Measurements from ENCODE around the gene NOL9. TPM values are rescaled to one million over a fixed set of nuclear protein-coding genes. Genes with fewer than 3 reads are reported as not detected.

The NOL9 gene
- total RNA-seq, 5 donors from 2014 or later (not counting 1 experiment from before 2014, with no cell fraction given) = 48.6 to 66.6 (median 58.7) TPM

DNA sequence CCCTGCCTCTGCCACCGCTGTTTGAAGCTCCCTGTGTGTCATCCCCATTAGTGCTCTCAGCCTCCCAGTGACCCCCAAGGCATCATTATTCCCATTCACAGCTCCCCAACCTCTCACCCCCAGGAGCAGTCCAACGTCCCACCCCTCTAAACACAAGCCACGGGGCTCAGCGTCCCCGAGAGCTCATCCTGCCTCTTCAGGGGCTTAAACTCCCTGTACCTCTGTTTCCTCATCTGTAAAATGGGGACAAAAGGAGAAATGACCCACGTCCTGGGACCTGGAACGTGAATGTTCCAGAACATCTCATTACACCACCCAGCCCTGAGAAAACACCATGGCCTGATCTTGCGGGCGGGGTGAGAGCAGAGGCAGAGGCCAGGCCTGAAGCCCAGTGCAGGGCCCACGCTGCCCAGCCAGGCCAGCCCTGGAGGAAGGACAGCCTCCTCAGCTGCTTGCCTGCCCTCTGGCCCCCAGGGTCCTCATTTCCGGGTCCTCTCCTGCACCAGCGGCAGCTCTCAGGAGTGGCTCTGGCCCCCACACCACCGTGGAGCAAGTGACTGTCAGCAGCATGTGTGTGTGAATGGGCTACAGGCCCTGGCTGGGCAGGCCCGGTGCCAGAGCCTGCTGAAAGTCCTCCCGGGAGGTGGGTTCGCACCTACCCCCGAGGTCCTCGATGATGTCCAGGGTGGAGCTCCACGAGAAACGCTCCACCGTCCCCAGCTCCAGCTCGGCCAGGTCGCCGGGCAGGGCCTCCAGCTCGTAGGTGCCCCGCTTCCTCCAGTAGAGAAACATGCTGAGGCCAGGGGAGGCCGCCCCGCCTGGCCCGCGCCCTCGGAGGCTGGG, 48.7 kb downstream of the NOL9 start:
- Mint-ChIP-seq H3K4me1 (no peaks in the 10 kb centered on the region), H3K27me3 (peaks cover 6 to 11% of the 10 kb centered on the region in 2 donors), H3K27ac (no peak overlapping the region), H3K9me3 (no peaks in the 10 kb centered on the region), H3K36me3 (no peaks in the 10 kb centered on the region), H3K4me3 (no peak overlapping the region)
- CTCF ChIA-PET = no interaction called here
- DNase-seq (no peak), ATAC-seq (replicated peaks in 1 of 4) (no peak)
- POLR2A ChIA-PET = no interaction called here
- Histone ChIP-seq H3K36me3 (ENCODE audit: control insufficient read depth in 2 of 2, extremely low read depth in 1 of 2, insufficient read depth in 1 of 2, low read length in 1 of 2) (no peaks in the 10 kb centered on the region), H3K27ac (ENCODE audit: low read length) (no peak overlapping the region), H3K27me3 (replicated peaks in 1 of 2; ENCODE audit: control insufficient read depth in 2 of 2, extremely low read depth in 1 of 2, insufficient read depth in 2 of 2, low read length in 1 of 2) (peaks cover 0 to 62% of the 10 kb centered on the region in 2 experiments), H3K9me3 (no peaks in the 10 kb centered on the region), H3K4me3 (ENCODE audit: control insufficient read depth in 1 of 2, extremely low read depth in 1 of 2, low read length in 1 of 2) (no peak overlapping the region), H3K4me1 (ENCODE audit: control insufficient read depth in 1 of 2, extremely low read depth in 1 of 2, insufficient read depth in 2 of 2, low read length in 2 of 2) (no peaks in the 10 kb centered on the region)
- WGBS (ENCODE audit: insufficient coverage) = 85% methylated on average over 27 of the region's 31 CpGs

GRCh38 chr1:6504887-6505286, 49.4 kb downstream of the NOL9 start:
- no peak for ATAC-seq (replicated peaks in 1 of 4)
- WGBS (ENCODE audit: insufficient coverage) = 81% methylated on average over 15 of the region's 15 CpGs
- H3K4me1 ChIP-seq (ENCODE audit: control insufficient read depth in 1 of 2, extremely low read depth in 1 of 2, insufficient read depth in 2 of 2, low read length in 2 of 2) = no peaks in the 10 kb centered on the region
- H3K9me3 Mint-ChIP-seq = no peaks in the 10 kb centered on the region
- ChIA-PET POLR2A (no interaction called here), CTCF (no interaction called here)
- no peak overlapping the region for H3K4me3 Mint-ChIP-seq
- DNase-seq = no peak
- no peaks in the 10 kb centered on the region for H3K36me3 Mint-ChIP-seq
- no peaks in the 10 kb centered on the region for H3K9me3 ChIP-seq
- H3K27ac ChIP-seq (ENCODE audit: low read length) = no peak overlapping the region
- no peak overlapping the region for H3K4me3 ChIP-seq (ENCODE audit: control insufficient read depth in 1 of 2, extremely low read depth in 1 of 2, low read length in 1 of 2)
- peaks cover 6 to 11% of the 10 kb centered on the region in 2 donors for H3K27me3 Mint-ChIP-seq
- H3K4me1 Mint-ChIP-seq = no peaks in the 10 kb centered on the region
- no peaks in the 10 kb centered on the region for H3K36me3 ChIP-seq (ENCODE audit: control insufficient read depth in 2 of 2, extremely low read depth in 1 of 2, insufficient read depth in 1 of 2, low read length in 1 of 2)
- no peak overlapping the region for H3K27ac Mint-ChIP-seq
- H3K27me3 ChIP-seq (replicated peaks in 1 of 2; ENCODE audit: control insufficient read depth in 2 of 2, extremely low read depth in 1 of 2, insufficient read depth in 2 of 2, low read length in 1 of 2) = peaks cover 0 to 62% of the 10 kb centered on the region in 2 experiments

DNA sequence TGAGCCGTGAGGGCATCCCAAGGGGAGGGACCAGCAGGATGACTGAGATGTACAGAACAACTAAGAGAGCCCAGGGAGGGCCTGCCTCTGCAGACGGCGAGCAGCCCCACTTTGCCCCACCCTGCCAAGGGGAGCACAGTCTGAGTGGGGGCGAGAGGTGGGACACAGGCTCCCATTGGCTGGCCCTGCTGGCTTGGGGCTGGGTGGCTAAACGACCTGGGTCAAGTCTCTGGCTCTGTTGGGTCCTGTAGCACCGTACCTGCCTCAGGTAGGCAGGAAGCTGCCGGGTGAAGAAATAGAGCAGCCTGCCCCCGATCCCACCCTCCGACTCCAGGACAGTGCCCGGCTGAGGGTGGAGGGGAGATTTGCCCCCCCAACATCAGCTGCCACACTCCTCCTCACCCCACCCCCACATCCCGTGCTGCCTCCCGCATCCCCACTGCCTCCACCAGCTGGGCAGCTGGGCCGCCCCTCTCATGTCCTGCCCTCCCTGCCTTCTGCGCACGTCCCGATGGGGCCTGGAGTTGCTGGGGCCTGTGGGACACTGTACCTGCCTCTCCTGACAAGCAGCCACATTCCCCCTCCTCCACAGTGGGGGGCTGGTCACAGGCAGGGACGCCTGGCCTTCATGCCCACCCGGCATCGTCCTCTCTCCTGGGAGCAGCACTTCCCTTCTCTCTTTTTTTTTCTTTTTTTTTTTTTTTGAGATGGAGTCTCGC, 50.3 kb downstream of the NOL9 start:
- POLR2A ChIA-PET = no interaction called here
- Histone ChIP-seq H3K27me3 (replicated peaks in 1 of 2; ENCODE audit: control insufficient read depth in 2 of 2, extremely low read depth in 1 of 2, insufficient read depth in 2 of 2, low read length in 1 of 2) (peaks cover 0 to 57% of the 10 kb centered on the region in 2 experiments), H3K4me3 (ENCODE audit: control insufficient read depth in 1 of 2, extremely low read depth in 1 of 2, low read length in 1 of 2) (no peak overlapping the region), H3K36me3 (ENCODE audit: control insufficient read depth in 2 of 2, extremely low read depth in 1 of 2, insufficient read depth in 1 of 2, low read length in 1 of 2) (no peaks in the 10 kb centered on the region), H3K27ac (ENCODE audit: low read length) (no peak overlapping the region), H3K9me3 (no peaks in the 10 kb centered on the region), H3K4me1 (ENCODE audit: control insufficient read depth in 1 of 2, extremely low read depth in 1 of 2, insufficient read depth in 2 of 2, low read length in 2 of 2) (no peaks in the 10 kb centered on the region)
- DNase-seq (no peak), ATAC-seq (replicated peaks in 1 of 4) (no peak)
- no peaks in the 10 kb centered on the region for H3K9me3 Mint-ChIP-seq
- CTCF ChIA-PET = no interaction called here
- no peaks in the 10 kb centered on the region for H3K36me3 Mint-ChIP-seq
- peaks cover 0 to 2% (median 0%) of the 10 kb centered on the region in 3 donors for H3K4me1 Mint-ChIP-seq
- H3K4me3 Mint-ChIP-seq = no peak overlapping the region
- WGBS (ENCODE audit: insufficient coverage) = 73% methylated on average over 8 of the region's 20 CpGs
- peaks cover 6 to 11% of the 10 kb centered on the region in 2 donors for H3K27me3 Mint-ChIP-seq
- no peak overlapping the region for H3K27ac Mint-ChIP-seq

DNA sequence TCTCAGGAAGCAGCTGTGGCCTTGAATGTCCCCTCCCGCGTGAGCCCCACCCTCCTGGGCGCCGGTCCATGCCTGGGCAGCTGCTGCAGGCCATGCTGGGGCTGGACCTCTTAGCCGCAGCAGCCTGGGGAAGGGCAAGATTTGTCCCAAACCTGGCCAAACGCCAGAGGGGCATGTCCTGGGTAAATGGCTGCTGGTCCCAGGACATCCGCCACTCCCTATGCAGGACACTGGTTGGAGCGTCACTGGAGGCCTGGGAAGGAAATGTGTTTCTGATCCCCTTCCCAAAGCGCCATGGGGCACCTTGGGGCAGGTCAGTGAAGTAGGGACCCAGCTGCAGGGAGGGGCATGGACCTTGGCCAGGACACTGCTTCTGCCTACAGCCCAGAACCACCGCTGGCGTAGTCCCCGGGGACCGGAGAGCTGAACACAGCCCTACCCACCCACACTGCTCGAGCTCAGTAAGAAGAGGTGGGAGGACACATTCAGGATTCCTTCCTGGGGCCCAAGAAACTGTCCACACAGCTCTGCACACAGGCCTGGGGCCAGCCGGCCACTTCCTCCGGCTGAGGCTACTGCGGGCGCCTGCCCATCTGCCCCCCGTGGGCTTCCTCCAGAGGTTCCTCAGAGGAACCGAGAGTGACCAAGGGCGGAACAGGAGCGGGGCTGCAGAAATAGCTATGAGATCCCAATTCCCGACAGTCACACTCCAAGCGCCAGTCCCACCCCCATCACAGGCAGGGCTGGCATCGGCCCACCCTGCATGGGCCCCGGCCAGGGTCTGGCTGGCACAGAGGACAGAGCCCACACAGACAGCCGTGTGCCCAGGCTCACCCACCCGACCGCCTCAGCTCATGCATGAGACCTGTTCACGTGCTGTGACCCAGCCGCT, 52.1 kb downstream of the NOL9 start:
- Histone ChIP-seq H3K4me3 (ENCODE audit: control insufficient read depth in 1 of 2, extremely low read depth in 1 of 2, low read length in 1 of 2) (no peak overlapping the region), H3K9me3 (no peaks in the 10 kb centered on the region), H3K36me3 (ENCODE audit: control insufficient read depth in 2 of 2, extremely low read depth in 1 of 2, insufficient read depth in 1 of 2, low read length in 1 of 2) (no peaks in the 10 kb centered on the region), H3K27ac (ENCODE audit: low read length) (no peak overlapping the region), H3K27me3 (replicated peaks in 1 of 2; ENCODE audit: control insufficient read depth in 2 of 2, extremely low read depth in 1 of 2, insufficient read depth in 2 of 2, low read length in 1 of 2) (peaks cover 0 to 56% of the 10 kb centered on the region in 2 experiments), H3K4me1 (ENCODE audit: control insufficient read depth in 1 of 2, extremely low read depth in 1 of 2, insufficient read depth in 2 of 2, low read length in 2 of 2) (peaks cover 0 to 15% of the 10 kb centered on the region in 2 experiments)
- no peak for DNase-seq
- CTCF ChIA-PET = no interaction called here
- H3K36me3 Mint-ChIP-seq = no peaks in the 10 kb centered on the region
- H3K4me1 Mint-ChIP-seq = peaks cover 9 to 11% (median 9%) of the 10 kb centered on the region in 3 donors
- no peaks in the 10 kb centered on the region for H3K9me3 Mint-ChIP-seq
- POLR2A ChIA-PET = no interaction called here
- WGBS (ENCODE audit: insufficient coverage) = 82% methylated on average over 25 of the region's 31 CpGs
- H3K4me3 Mint-ChIP-seq = no peak overlapping the region
- ATAC-seq (replicated peaks in 1 of 4) = no peak
- H3K27me3 Mint-ChIP-seq = peaks cover 6 to 11% of the 10 kb centered on the region in 2 donors
- no peak overlapping the region for H3K27ac Mint-ChIP-seq

- DNase-seq = no peak
- Histone ChIP-seq H3K4me1 (ENCODE audit: control insufficient read depth in 1 of 2, extremely low read depth in 1 of 2, insufficient read depth in 2 of 2, low read length in 2 of 2) (peaks cover 0 to 22% of the 10 kb centered on the region in 2 experiments), H3K27ac (ENCODE audit: low read length) (no peak overlapping the region), H3K36me3 (ENCODE audit: control insufficient read depth in 2 of 2, extremely low read depth in 1 of 2, insufficient read depth in 1 of 2, low read length in 1 of 2) (no peaks in the 10 kb centered on the region), H3K9me3 (no peaks in the 10 kb centered on the region), H3K4me3 (ENCODE audit: control insufficient read depth in 1 of 2, extremely low read depth in 1 of 2, low read length in 1 of 2) (no peak overlapping the region), H3K27me3 (replicated peaks in 1 of 2; ENCODE audit: control insufficient read depth in 2 of 2, extremely low read depth in 1 of 2, insufficient read depth in 2 of 2, low read length in 1 of 2) (peaks cover 0 to 50% of the 10 kb centered on the region in 2 experiments)
- ChIA-PET POLR2A (no interaction called here), CTCF (no interaction called here)
- H3K27me3 Mint-ChIP-seq = peaks cover 0 to 5% of the 10 kb centered on the region in 2 donors
- H3K4me1 Mint-ChIP-seq = peaks cover 9 to 14% (median 11%) of the 10 kb centered on the region in 3 donors
- H3K4me3 Mint-ChIP-seq = no peak overlapping the region
- H3K9me3 Mint-ChIP-seq = no peaks in the 10 kb centered on the region
- 75% methylated on average over 5 of the region's 10 CpGs for WGBS (ENCODE audit: insufficient coverage)
- no peak overlapping the region for H3K27ac Mint-ChIP-seq
- H3K36me3 Mint-ChIP-seq = no peaks in the 10 kb centered on the region
- ATAC-seq (replicated peaks in 1 of 4) = no peak
These were observed 53.0 kb downstream of the NOL9 start for GRCh38 chr1:6501279-6501813.

Data from T-cell (primary cell).